22Rv1 (cell line): Measurements from ENCODE around the gene TIMP2.

ENCODE experiments used
- CTCF ChIP-seq: fragments of 450-650 bp; IDR thresholded peaks from 2 replicates; pipeline ENCODE4 v1.5.1; 2017; ENCODE audit warnings: mild to moderate bottlenecking
- ZFX ChIP-seq: fragments of 450-650 bp; IDR thresholded peaks from 2 replicates; pipeline ENCODE4 v1.6.1; 2017; ENCODE audit warnings: antibody characterized with exemption, borderline replicate concordance

- TF ChIP-seq CTCF (no peak), ZFX (no peak)
Measured at GRCh38 chr17:78820841-78821240, 104.3 kb downstream of the TIMP2 start.
